ENCODE results near the gene JUN.
A peak's percentile ranks its signal among the peaks of the same experiment; 100 is the strongest.

The JUN gene

GRCh38 chr1:58783993-58784757 is at the start of gene JUN:
JUN (minus strand) TSS chr1:58784047; CDS start chr1:58783070, 977 bp downstream.
- peak; percentile 100 for DNase-seq (ENCODE audit: low read depth)

- DNase-seq (ENCODE audit: low read depth) = no peak
These were observed 49.3 kb upstream of the JUN start for GRCh38 chr1:58833166-58833565.

- DNase-seq (ENCODE audit: low read depth) = no peak
These were observed 46.4 kb upstream of the JUN start for GRCh38 chr1:58830291-58830690.

- DNase-seq (ENCODE audit: low read depth) = no peak
These were observed 46.0 kb upstream of the JUN start for GRCh38 chr1:58829866-58830265.

- no peak for DNase-seq (ENCODE audit: low read depth)
These were observed 43.5 kb upstream of the JUN start for GRCh38 chr1:58827298-58827697.

GRCh38 chr1:58824753-58825389 is 41.0 kb upstream of the JUN start:
- no peak for DNase-seq (ENCODE audit: low read depth)

- peak; percentile 54 for DNase-seq (ENCODE audit: low read depth)
These were observed 39.7 kb upstream of the JUN start for GRCh38 chr1:58823481-58824010.

- DNase-seq (ENCODE audit: low read depth) = no peak
These were observed 37.5 kb upstream of the JUN start for GRCh38 chr1:58821309-58821708.

GRCh38 chr1:58818976-58819375 is 35.1 kb upstream of the JUN start:
- DNase-seq (ENCODE audit: low read depth) = no peak

GRCh38 chr1:58818075-58818474 is 34.2 kb upstream of the JUN start:
- DNase-seq (ENCODE audit: low read depth) = no peak

GRCh38 chr1:58816747-58817221 is 32.9 kb upstream of the JUN start:
- no peak for DNase-seq (ENCODE audit: low read depth)

- DNase-seq (ENCODE audit: low read depth) = peak; percentile 79
These were observed 32.4 kb upstream of the JUN start for GRCh38 chr1:58816072-58816746.

GRCh38 chr1:58815686-58816071 is 31.8 kb upstream of the JUN start:
- no peak for DNase-seq (ENCODE audit: low read depth)

GRCh38 chr1:58815069-58815685 is 31.3 kb upstream of the JUN start:
- peak; percentile 55 for DNase-seq (ENCODE audit: low read depth)

GRCh38 chr1:58814251-58815068 is 30.6 kb upstream of the JUN start:
- DNase-seq (ENCODE audit: low read depth) = no peak

- no peak for DNase-seq (ENCODE audit: low read depth)
These were observed 30.0 kb upstream of the JUN start for GRCh38 chr1:58813801-58814200.

- no peak for DNase-seq (ENCODE audit: low read depth)
These were observed 29.5 kb upstream of the JUN start for GRCh38 chr1:58813361-58813760.

GRCh38 chr1:58812926-58813325 is 29.1 kb upstream of the JUN start:
- no peak for DNase-seq (ENCODE audit: low read depth)

GRCh38 chr1:58812468-58812867 is 28.6 kb upstream of the JUN start:
- DNase-seq (ENCODE audit: low read depth) = no peak

GRCh38 chr1:58811303-58811702 is 27.5 kb upstream of the JUN start:
- no peak for DNase-seq (ENCODE audit: low read depth)

- DNase-seq (ENCODE audit: low read depth) = no peak
These were observed 25.6 kb upstream of the JUN start for GRCh38 chr1:58809325-58810010.

Data from GM04504 (cell line).